OCI-LY7 (cell line): ENCODE measurements around the gene SLC29A1. TPM values are rescaled to one million over a fixed set of nuclear protein-coding genes. Genes with fewer than 3 reads are reported as not detected.
A peak's percentile ranks its signal among the peaks of the same experiment; 100 is the strongest.

Experiments
- BruUV-seq: library from RNA; stranded (reverse); fragments of 400-500 nt; replicated peaks from 2 replicates; lab custom pipeline; 2021; lab: Mats Ljungman, UMichigan
- CTCF ChIA-PET: fragments of 300-600 bp; sonication (Branson Sonifier 250); formaldehyde crosslinking; loops from one replicate; lab custom pipeline; 2022; ENCODE audit warnings: antibody characterized with exemption; ENCODE audit not compliant: unreplicated experiment; lab: Charles Lee
- POLR2A ChIA-PET: fragments of 300-600 bp; sonication (Branson Sonifier 250); formaldehyde crosslinking; loops from one replicate; lab custom pipeline; 2022; ENCODE audit warnings: antibody characterized with exemption; lab: Charles Lee
- DNase-seq: peaks from one replicate; pipeline ENCODE4 v3.0.0-alpha.2; 2015; ENCODE audit warnings: low spot score
- H2AFZ ChIP-seq: fragments of 200-600 bp; sonication (generic), shearing (Covaris generic); 2 replicates; pipeline ENCODE4 v1.6.1; 2014; ENCODE audit warnings: mild to moderate bottlenecking, antibody characterized with exemption, low read length, moderate library complexity
- H3K27ac ChIP-seq: fragments of 200-600 bp; sonication (generic); 2 replicates; pipeline ENCODE4 v1.5.1; 2014; ENCODE audit warnings: mixed run types, low read depth, mild to moderate bottlenecking, moderate library complexity, low read length, inconsistent platforms; ENCODE audit not compliant: poor library complexity, severe bottlenecking
- H3K36me3 ChIP-seq: fragments of 200-600 bp; sonication (generic); 2 replicates; pipeline ENCODE4 v1.6.1; 2014; ENCODE audit warnings: mild to moderate bottlenecking, antibody characterized with exemption, low read length, moderate library complexity, mixed read lengths; ENCODE audit not compliant: insufficient read depth
- H3K4me1 ChIP-seq: fragments of 200-600 bp; sonication (generic); 2 replicates; pipeline ENCODE4 v1.5.1; 2014; ENCODE audit warnings: mild to moderate bottlenecking, low read length; ENCODE audit not compliant: insufficient read depth, poor library complexity, severe bottlenecking
- H3K4me2 ChIP-seq: fragments of 200-600 bp; sonication (generic); 2 replicates; pipeline ENCODE4 v1.6.1; 2014; ENCODE audit warnings: mild to moderate bottlenecking, low read length
- H3K4me3 ChIP-seq: fragments of 200-600 bp; sonication (generic); 2 replicates; pipeline ENCODE4 v1.5.1; 2014; ENCODE audit warnings: mild to moderate bottlenecking, low read depth, low read length; ENCODE audit not compliant: poor library complexity, severe bottlenecking
- H3K79me2 ChIP-seq: fragments of 200-600 bp; sonication (generic); 2 replicates; pipeline ENCODE4 v1.6.1; 2016; ENCODE audit warnings: low read depth, mild to moderate bottlenecking, low read length, moderate library complexity, mixed read lengths; ENCODE audit not compliant: insufficient read depth
- H3K9me2 ChIP-seq: fragments of 200-600 bp; sonication (generic); 2 replicates; pipeline ENCODE4 v1.6.1; 2016; ENCODE audit warnings: mild to moderate bottlenecking, low read length, mixed read lengths; ENCODE audit not compliant: insufficient read depth
- H3K9me3 ChIP-seq: fragments of 200-600 bp; sonication (generic); 2 replicates; pipeline ENCODE4 v1.6.1; 2014; ENCODE audit warnings: mild to moderate bottlenecking, mixed run types, low read length, mixed read lengths
- H4K20me1 ChIP-seq: fragments of 200-600 bp; sonication (generic); 2 replicates; pipeline ENCODE4 v1.6.1; 2014; ENCODE audit warnings: mild to moderate bottlenecking, antibody characterized with exemption, low read length, moderate library complexity, mixed read lengths; ENCODE audit not compliant: insufficient read depth
- EZH2phosphoT487 ChIP-seq: fragments of 200-600 bp; sonication (generic); IDR thresholded peaks from 2 replicates; pipeline ENCODE4 v1.6.1; 2018; ENCODE audit warnings: low read depth, borderline replicate concordance, mild to moderate bottlenecking, mixed run types, antibody characterized with exemption, low read length, moderate library complexity, mixed read lengths
- intact Hi-C: fragments of 100-400 bp; cut with micrococcal nuclease; formaldehyde crosslinking; loops from one replicate; pipeline ENCODE4 v1.10.0; 2022; ENCODE audit not compliant: unreplicated experiment
- total RNA-seq, 2 experiments: library from RNA; depleted of rRNA in 1 of 2; stranded (reverse); fragments of >200 nt in 1 of 2; shearing (Covaris generic) in 1 of 2; gene quantifications; 2 replicates each; pipeline ENCODE4 v1.2.3, GENCODE V29; 2014 to 2022
- TF ChIP-seq, protein P1 (sequence below): fragments of 200-600 bp; sonication (generic); conservative IDR thresholded peaks from 2 replicates; pipeline ENCODE4 v1.5.1; 2014; ENCODE audit warnings: mild to moderate bottlenecking, antibody characterized with exemption, low read length, moderate library complexity, mixed read lengths

SLC29A1 gene
- total RNA-seq, 2 experiments from 2014 or later = 52.6 to 64.6 TPM

DNA sequence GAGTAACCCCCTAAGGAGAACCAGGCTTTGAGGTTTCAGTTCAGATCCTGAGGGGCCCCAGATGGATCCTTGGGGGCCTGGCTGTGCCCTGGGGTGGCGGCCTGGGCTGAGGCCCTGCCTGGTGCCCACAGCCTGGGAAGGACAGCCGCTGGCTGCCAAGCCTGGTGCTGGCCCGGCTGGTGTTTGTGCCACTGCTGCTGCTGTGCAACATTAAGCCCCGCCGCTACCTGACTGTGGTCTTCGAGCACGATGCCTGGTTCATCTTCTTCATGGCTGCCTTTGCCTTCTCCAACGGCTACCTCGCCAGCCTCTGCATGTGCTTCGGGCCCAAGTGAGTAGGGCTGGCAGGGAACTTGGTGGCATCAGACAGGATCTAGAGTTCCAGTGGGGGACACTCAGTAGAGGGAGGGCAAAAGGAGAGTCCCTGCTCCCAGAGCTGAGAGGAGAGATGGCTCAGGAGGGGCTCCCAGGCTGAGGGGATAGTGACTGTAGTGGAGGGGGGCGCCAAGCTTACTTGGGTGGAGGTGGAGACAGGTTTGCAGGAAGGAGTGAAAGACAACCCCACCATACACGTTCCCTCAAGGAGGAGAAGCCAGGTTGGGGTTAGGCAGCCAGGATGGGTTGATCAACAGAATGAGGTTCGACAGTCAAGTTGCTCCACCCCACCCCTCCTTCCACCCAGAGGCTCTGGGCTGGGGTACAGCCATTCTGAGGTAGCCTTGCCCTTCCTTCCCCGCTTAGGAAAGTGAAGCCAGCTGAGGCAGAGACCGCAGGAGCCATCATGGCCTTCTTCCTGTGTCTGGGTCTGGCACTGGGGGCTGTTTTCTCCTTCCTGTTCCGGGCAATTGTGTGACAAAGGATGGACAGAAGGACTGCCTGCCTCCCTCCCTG is 9.5 kb downstream of the SLC29A1 start:
- no peak for DNase-seq
- no peaks in the 10 kb centered on the region for H3K9me3 ChIP-seq
- H4K20me1 ChIP-seq = no peaks in the 10 kb centered on the region
- H3K4me1 ChIP-seq = peaks cover 21% of the 10 kb centered on the region
- ChIA-PET POLR2A (no interaction called here), CTCF (interaction anchor here (1.0 kb wide), 1 partner anchor 8 kb away, joined by 3 read pairs; no protein-coding TSS in a partner anchor)
- H3K36me3 ChIP-seq = peaks cover 79% of the 10 kb centered on the region
- H3K9me2 ChIP-seq = no peaks in the 10 kb centered on the region
- no peaks in the 10 kb centered on the region for H3K79me2 ChIP-seq
- no peak overlapping the region for H3K4me3 ChIP-seq
- peak overlapping the region; percentile 25 for H3K27ac ChIP-seq
- TF ChIP-seq, protein P1, sequence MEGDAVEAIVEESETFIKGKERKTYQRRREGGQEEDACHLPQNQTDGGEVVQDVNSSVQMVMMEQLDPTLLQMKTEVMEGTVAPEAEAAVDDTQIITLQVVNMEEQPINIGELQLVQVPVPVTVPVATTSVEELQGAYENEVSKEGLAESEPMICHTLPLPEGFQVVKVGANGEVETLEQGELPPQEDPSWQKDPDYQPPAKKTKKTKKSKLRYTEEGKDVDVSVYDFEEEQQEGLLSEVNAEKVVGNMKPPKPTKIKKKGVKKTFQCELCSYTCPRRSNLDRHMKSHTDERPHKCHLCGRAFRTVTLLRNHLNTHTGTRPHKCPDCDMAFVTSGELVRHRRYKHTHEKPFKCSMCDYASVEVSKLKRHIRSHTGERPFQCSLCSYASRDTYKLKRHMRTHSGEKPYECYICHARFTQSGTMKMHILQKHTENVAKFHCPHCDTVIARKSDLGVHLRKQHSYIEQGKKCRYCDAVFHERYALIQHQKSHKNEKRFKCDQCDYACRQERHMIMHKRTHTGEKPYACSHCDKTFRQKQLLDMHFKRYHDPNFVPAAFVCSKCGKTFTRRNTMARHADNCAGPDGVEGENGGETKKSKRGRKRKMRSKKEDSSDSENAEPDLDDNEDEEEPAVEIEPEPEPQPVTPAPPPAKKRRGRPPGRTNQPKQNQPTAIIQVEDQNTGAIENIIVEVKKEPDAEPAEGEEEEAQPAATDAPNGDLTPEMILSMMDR = no peak
- no peak for TF ChIP-seq EZH2phosphoT487
- H2AFZ ChIP-seq = no peak overlapping the region
- H3K4me2 ChIP-seq = no peak overlapping the region
- intact Hi-C loops = no loop called here
- BruUV-seq = no TSS peak

DNA sequence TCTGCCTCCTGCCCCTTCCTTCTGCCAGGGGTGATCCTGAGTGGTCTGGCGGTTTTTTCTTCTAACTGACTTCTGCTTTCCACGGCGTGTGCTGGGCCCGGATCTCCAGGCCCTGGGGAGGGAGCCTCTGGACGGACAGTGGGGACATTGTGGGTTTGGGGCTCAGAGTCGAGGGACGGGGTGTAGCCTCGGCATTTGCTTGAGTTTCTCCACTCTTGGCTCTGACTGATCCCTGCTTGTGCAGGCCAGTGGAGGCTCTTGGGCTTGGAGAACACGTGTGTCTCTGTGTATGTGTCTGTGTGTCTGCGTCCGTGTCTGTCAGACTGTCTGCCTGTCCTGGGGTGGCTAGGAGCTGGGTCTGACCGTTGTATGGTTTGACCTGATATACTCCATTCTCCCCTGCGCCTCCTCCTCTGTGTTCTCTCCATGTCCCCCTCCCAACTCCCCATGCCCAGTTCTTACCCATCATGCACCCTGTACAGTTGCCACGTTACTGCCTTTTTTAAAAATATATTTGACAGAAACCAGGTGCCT is 10.2 kb downstream of the SLC29A1 start:
- Histone ChIP-seq H3K79me2 (no peaks in the 10 kb centered on the region), H3K9me3 (no peaks in the 10 kb centered on the region), H3K36me3 (peaks cover 72% of the 10 kb centered on the region), H3K4me3 (no peak overlapping the region), H3K4me1 (peaks cover 24% of the 10 kb centered on the region), H3K4me2 (no peak overlapping the region), H4K20me1 (no peaks in the 10 kb centered on the region), H3K9me2 (no peaks in the 10 kb centered on the region), H2AFZ (no peak overlapping the region), H3K27ac (peak overlapping the region; percentile 25)
- TF ChIP-seq EZH2phosphoT487 = no peak
- TF ChIP-seq, protein P1 = no peak
- ChIA-PET POLR2A (interaction anchor here (0.8 to 2.8 kb wide), 3 partner anchors 9 to 29 kb away, joined by 3 to 15 read pairs (median 3); partner anchors contain the start of genes HSP90AB1 and SLC29A1), CTCF (interaction anchor here (1.0 to 2.6 kb wide), 3 partner anchors 9 to 64 kb away, joined by 3 to 15 read pairs (median 3); partner anchors contain the start of gene SLC29A1)
- BruUV-seq = no TSS peak
- intact Hi-C loops = loop anchor here (1.0 to 2.0 kb wide), 2 partner anchors 13 to 61 kb away; no protein-coding TSS in a partner anchor
- no peak for DNase-seq
